Measurements from ENCODE around the gene LYPD6.

LYPD6 gene

DNA sequence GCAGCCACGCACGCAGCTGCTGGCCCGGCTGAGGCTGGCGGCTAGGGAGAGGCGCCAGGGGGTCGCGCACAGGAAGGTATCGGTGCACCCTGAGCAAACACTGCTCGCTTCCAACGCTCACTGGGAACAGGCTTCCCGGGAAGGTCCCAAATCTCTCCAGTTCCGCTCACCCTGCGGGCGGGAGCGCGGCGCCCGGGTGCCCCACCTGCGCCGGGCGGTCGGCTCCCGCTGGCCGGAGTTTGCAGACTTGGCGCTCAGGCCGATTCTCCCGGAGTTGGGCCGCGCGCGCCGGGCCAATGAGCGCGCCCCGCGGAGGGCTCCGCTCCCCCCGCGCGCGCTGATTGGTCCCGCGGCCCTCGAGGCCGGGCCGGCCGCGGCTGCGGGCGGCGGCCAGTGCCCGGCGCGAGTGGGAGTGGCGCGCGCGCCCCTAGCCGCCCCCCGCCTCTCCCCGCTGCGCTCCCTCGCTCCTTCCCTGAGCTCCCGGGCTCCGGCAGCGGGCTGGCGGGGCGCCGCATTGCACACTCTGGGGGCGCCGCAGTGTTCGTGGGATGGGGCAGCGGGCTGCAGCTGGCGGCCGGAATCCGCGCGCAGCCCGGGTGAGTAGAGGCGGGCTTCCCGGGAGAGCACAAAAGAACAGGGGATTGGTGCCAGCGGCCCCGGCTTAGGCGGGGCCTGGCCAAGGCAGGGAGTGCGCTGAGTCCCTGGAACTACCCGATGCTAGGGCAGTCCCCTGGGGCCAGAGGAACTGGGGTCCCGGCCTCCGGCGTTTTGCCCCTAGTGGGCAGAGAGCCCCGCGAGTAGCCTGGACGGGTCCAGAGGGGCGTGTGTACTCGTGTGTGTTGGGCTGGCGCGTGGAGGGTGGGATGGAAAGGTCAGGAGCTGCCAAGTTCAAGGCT, at the start of gene LYPD6:
TSS of gene LYPD6 (plus strand) at position 461 of the 896 bp plus-strand sequence. CDS start 107,122 bp downstream, outside the sequence.
- Histone ChIP-seq H3K27me3 (ENCODE audit: control insufficient read depth, insufficient read depth, low read length) (peaks cover 12% of the 10 kb centered on the region), H3K4me3 (ENCODE audit: low read depth, low read length) (peak within 1 kb of the TSS; percentile 92), H3K4me1 (ENCODE audit: control insufficient read depth, insufficient read depth, low read length) (peaks cover 22% of the 10 kb centered on the region), H3K9ac (ENCODE audit: low read depth, low read length) (peak within 1 kb of the TSS; percentile 71), H3K9me3 (ENCODE audit: control insufficient read depth, insufficient read depth, low read length) (no peaks in the 10 kb centered on the region), H3K27ac (ENCODE audit: low read depth, low read length) (peak within 1 kb of the TSS; percentile 60), H3K36me3 (ENCODE audit: control insufficient read depth, insufficient read depth, low read length) (no peaks in the 10 kb centered on the region)

GRCh38 chr2:149281441-149281840, 48.9 kb upstream of the LYPD6 start:
- Histone ChIP-seq H3K36me3 (ENCODE audit: control insufficient read depth, insufficient read depth, low read length) (no peaks in the 10 kb centered on the region), H3K9ac (ENCODE audit: low read depth, low read length) (no peak overlapping the region), H3K4me3 (ENCODE audit: low read depth, low read length) (no peak overlapping the region), H3K9me3 (ENCODE audit: control insufficient read depth, insufficient read depth, low read length) (no peaks in the 10 kb centered on the region), H3K27ac (ENCODE audit: low read depth, low read length) (no peak overlapping the region), H3K4me1 (ENCODE audit: control insufficient read depth, insufficient read depth, low read length) (no peaks in the 10 kb centered on the region), H3K27me3 (ENCODE audit: control insufficient read depth, insufficient read depth, low read length) (no peaks in the 10 kb centered on the region)

GRCh38 chr2:149290662-149291061, 39.7 kb upstream of the LYPD6 start:
- Histone ChIP-seq H3K4me3 (ENCODE audit: low read depth, low read length) (peak overlapping the region; percentile 3; the same call in 1 of the 2 replicates), H3K4me1 (ENCODE audit: control insufficient read depth, insufficient read depth, low read length) (peaks cover 48% of the 10 kb centered on the region), H3K27me3 (ENCODE audit: control insufficient read depth, insufficient read depth, low read length) (peaks cover 13% of the 10 kb centered on the region), H3K27ac (ENCODE audit: low read depth, low read length) (peak overlapping the region; percentile 86), H3K9me3 (ENCODE audit: control insufficient read depth, insufficient read depth, low read length) (no peaks in the 10 kb centered on the region), H3K9ac (ENCODE audit: low read depth, low read length) (peak overlapping the region; percentile 30; the same call in 1 of the 2 replicates), H3K36me3 (ENCODE audit: control insufficient read depth, insufficient read depth, low read length) (no peaks in the 10 kb centered on the region)

GRCh38 chr2:149291881-149292280, 38.5 kb upstream of the LYPD6 start:
- H3K36me3 ChIP-seq (ENCODE audit: control insufficient read depth, insufficient read depth, low read length) = no peaks in the 10 kb centered on the region
- peak overlapping the region; percentile 19; the same call in 1 of the 2 replicates for H3K9ac ChIP-seq (ENCODE audit: low read depth, low read length)
- peak overlapping the region; percentile 86 for H3K27ac ChIP-seq (ENCODE audit: low read depth, low read length)
- H3K4me1 ChIP-seq (ENCODE audit: control insufficient read depth, insufficient read depth, low read length) = peaks cover 48% of the 10 kb centered on the region
- H3K27me3 ChIP-seq (ENCODE audit: control insufficient read depth, insufficient read depth, low read length) = peaks cover 13% of the 10 kb centered on the region
- no peaks in the 10 kb centered on the region for H3K9me3 ChIP-seq (ENCODE audit: control insufficient read depth, insufficient read depth, low read length)
- 0 out of 2 replicates have a peak overlapping the region, but pooled peaks have one; percentile 3 for H3K4me3 ChIP-seq (ENCODE audit: low read depth, low read length)

GRCh38 chr2:149296031-149296430, 34.4 kb upstream of the LYPD6 start:
- H3K36me3 ChIP-seq (ENCODE audit: control insufficient read depth, insufficient read depth, low read length) = no peaks in the 10 kb centered on the region
- no peak overlapping the region for H3K4me3 ChIP-seq (ENCODE audit: low read depth, low read length)
- peaks cover 32% of the 10 kb centered on the region for H3K4me1 ChIP-seq (ENCODE audit: control insufficient read depth, insufficient read depth, low read length)
- H3K9me3 ChIP-seq (ENCODE audit: control insufficient read depth, insufficient read depth, low read length) = no peaks in the 10 kb centered on the region
- peaks cover 13% of the 10 kb centered on the region for H3K27me3 ChIP-seq (ENCODE audit: control insufficient read depth, insufficient read depth, low read length)
- H3K9ac ChIP-seq (ENCODE audit: low read depth, low read length) = no peak overlapping the region
- no peak overlapping the region for H3K27ac ChIP-seq (ENCODE audit: low read depth, low read length)

DNA sequence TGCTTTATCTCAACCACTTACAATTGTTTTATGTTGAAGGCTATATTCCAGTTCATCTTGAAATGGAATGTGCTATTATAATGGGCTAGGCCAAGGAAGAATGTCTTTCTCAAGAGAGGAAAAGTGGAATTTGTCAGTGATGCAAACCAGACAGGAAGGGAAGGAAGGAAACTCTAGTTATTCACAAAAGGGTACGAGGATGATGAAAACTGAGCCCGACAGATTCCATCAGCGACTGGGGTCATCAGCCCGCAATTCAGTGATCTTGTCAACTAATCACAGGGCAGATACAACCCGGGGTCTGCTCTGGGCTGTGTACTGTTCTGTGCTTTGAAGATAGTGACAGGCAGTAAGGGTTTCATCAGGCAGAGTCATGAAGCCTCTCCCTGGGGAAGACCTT, 23.4 kb upstream of the LYPD6 start:
- no peak overlapping the region for H3K27ac ChIP-seq (ENCODE audit: low read depth, low read length)
- H3K27me3 ChIP-seq (ENCODE audit: control insufficient read depth, insufficient read depth, low read length) = peaks cover 2% of the 10 kb centered on the region; the same call in 1 of the 2 replicates
- H3K9ac ChIP-seq (ENCODE audit: low read depth, low read length) = no peak overlapping the region
- no peaks in the 10 kb centered on the region for H3K9me3 ChIP-seq (ENCODE audit: control insufficient read depth, insufficient read depth, low read length)
- no peak overlapping the region for H3K4me3 ChIP-seq (ENCODE audit: low read depth, low read length)
- no peaks in the 10 kb centered on the region for H3K36me3 ChIP-seq (ENCODE audit: control insufficient read depth, insufficient read depth, low read length)
- H3K4me1 ChIP-seq (ENCODE audit: control insufficient read depth, insufficient read depth, low read length) = no peaks in the 10 kb centered on the region

DNA sequence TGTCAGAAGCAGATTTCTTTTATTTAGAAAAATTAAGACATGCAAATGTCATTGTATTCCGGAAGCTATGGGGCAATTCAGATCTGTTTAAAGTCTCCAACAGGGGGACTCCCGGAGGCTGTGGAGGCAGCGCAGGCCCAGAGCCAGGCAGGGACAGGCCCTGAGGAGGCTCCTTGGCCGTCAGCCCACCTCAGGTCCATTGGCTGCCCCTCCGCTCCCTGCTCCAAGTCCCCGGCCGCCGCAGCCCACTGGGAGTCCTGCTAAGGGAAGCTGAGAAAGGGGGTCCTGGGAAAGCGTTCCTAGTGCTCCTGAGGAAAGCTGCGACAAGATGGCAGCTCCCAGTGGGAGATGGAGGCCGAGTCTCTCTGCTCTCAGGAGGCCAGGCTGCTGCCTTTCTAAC, 20.0 kb upstream of the LYPD6 start:
- H3K9ac ChIP-seq (ENCODE audit: low read depth, low read length) = no peak overlapping the region
- no peaks in the 10 kb centered on the region for H3K9me3 ChIP-seq (ENCODE audit: control insufficient read depth, insufficient read depth, low read length)
- no peak overlapping the region for H3K27ac ChIP-seq (ENCODE audit: low read depth, low read length)
- H3K4me3 ChIP-seq (ENCODE audit: low read depth, low read length) = no peak overlapping the region
- peaks cover 18% of the 10 kb centered on the region for H3K4me1 ChIP-seq (ENCODE audit: control insufficient read depth, insufficient read depth, low read length)
- H3K36me3 ChIP-seq (ENCODE audit: control insufficient read depth, insufficient read depth, low read length) = no peaks in the 10 kb centered on the region
- peaks cover 2% of the 10 kb centered on the region; the same call in 1 of the 2 replicates for H3K27me3 ChIP-seq (ENCODE audit: control insufficient read depth, insufficient read depth, low read length)

GRCh38 chr2:149312039-149312438, 18.3 kb upstream of the LYPD6 start:
- Histone ChIP-seq H3K27me3 (ENCODE audit: control insufficient read depth, insufficient read depth, low read length) (no peaks in the 10 kb centered on the region; the same call in 1 of the 2 replicates), H3K9ac (ENCODE audit: low read depth, low read length) (no peak overlapping the region), H3K27ac (ENCODE audit: low read depth, low read length) (no peak overlapping the region), H3K4me3 (ENCODE audit: low read depth, low read length) (no peak overlapping the region), H3K36me3 (ENCODE audit: control insufficient read depth, insufficient read depth, low read length) (no peaks in the 10 kb centered on the region), H3K4me1 (ENCODE audit: control insufficient read depth, insufficient read depth, low read length) (peaks cover 29% of the 10 kb centered on the region), H3K9me3 (ENCODE audit: control insufficient read depth, insufficient read depth, low read length) (no peaks in the 10 kb centered on the region)

GRCh38 chr2:149313512-149313972, 16.8 kb upstream of the LYPD6 start:
- no peak overlapping the region for H3K9ac ChIP-seq (ENCODE audit: low read depth, low read length)

DNA sequence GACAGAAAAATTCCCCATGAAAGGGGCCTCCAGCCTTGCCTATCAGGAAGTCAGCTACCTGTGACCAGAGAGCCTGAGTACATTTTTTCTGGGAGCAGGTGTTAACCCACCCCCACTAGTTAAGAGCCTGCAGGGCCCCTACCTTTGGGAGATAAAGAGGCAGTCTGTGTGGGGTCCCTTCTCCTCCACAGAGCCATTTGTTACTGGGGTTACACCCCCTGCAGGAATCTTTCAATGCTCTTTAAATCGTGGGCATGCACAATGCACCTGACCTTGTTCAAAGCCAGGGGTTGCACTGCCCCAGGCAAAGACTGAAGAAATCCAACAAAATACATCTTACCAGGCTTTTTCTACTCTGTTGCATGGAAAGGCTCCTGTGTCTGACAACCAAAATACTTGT, 15.7 kb upstream of the LYPD6 start:
- no peaks in the 10 kb centered on the region; the same call in 1 of the 2 replicates for H3K27me3 ChIP-seq (ENCODE audit: control insufficient read depth, insufficient read depth, low read length)
- no peak overlapping the region for H3K27ac ChIP-seq (ENCODE audit: low read depth, low read length)
- H3K9me3 ChIP-seq (ENCODE audit: control insufficient read depth, insufficient read depth, low read length) = no peaks in the 10 kb centered on the region
- peaks cover 29% of the 10 kb centered on the region for H3K4me1 ChIP-seq (ENCODE audit: control insufficient read depth, insufficient read depth, low read length)
- no peaks in the 10 kb centered on the region for H3K36me3 ChIP-seq (ENCODE audit: control insufficient read depth, insufficient read depth, low read length)
- H3K9ac ChIP-seq (ENCODE audit: low read depth, low read length) = no peak overlapping the region
- H3K4me3 ChIP-seq (ENCODE audit: low read depth, low read length) = no peak overlapping the region

More at GRCh38 chr2:149313512-149313972, 16.8 kb upstream of the LYPD6 start:
- Histone ChIP-seq H3K4me1 (ENCODE audit: control insufficient read depth, insufficient read depth, low read length) (peaks cover 29% of the 10 kb centered on the region), H3K36me3 (ENCODE audit: control insufficient read depth, insufficient read depth, low read length) (no peaks in the 10 kb centered on the region), H3K27ac (ENCODE audit: low read depth, low read length) (no peak overlapping the region), H3K27me3 (ENCODE audit: control insufficient read depth, insufficient read depth, low read length) (no peaks in the 10 kb centered on the region; the same call in 1 of the 2 replicates), H3K4me3 (ENCODE audit: low read depth, low read length) (no peak overlapping the region), H3K9me3 (ENCODE audit: control insufficient read depth, insufficient read depth, low read length) (no peaks in the 10 kb centered on the region)

- Histone ChIP-seq H3K27ac (ENCODE audit: low read depth, low read length) (no peak overlapping the region), H3K4me1 (ENCODE audit: control insufficient read depth, insufficient read depth, low read length) (peaks cover 29% of the 10 kb centered on the region), H3K9me3 (ENCODE audit: control insufficient read depth, insufficient read depth, low read length) (no peaks in the 10 kb centered on the region), H3K4me3 (ENCODE audit: low read depth, low read length) (no peak overlapping the region), H3K36me3 (ENCODE audit: control insufficient read depth, insufficient read depth, low read length) (no peaks in the 10 kb centered on the region), H3K27me3 (ENCODE audit: control insufficient read depth, insufficient read depth, low read length) (no peaks in the 10 kb centered on the region; the same call in 1 of the 2 replicates), H3K9ac (ENCODE audit: low read depth, low read length) (no peak overlapping the region)
These were observed 14.9 kb upstream of the LYPD6 start for GRCh38 chr2:149315461-149315860.
